GM19467 (cell line): ENCODE results near the gene LRIG2.
"Not testable (repeated sequence)": the region's sequence is repeated elsewhere in the genome, so short reads cannot be mapped to it uniquely, and the experiment has no call there.

Experiments used
- ATAC-seq: cut with Tn5 transposase; IDR thresholded peaks from one replicate; pipeline ENCODE4 v1.9.1; 2021; ENCODE audit warnings: mild to moderate bottlenecking, moderate library complexity; ENCODE audit not compliant: unreplicated experiment

LRIG2 gene

DNA sequence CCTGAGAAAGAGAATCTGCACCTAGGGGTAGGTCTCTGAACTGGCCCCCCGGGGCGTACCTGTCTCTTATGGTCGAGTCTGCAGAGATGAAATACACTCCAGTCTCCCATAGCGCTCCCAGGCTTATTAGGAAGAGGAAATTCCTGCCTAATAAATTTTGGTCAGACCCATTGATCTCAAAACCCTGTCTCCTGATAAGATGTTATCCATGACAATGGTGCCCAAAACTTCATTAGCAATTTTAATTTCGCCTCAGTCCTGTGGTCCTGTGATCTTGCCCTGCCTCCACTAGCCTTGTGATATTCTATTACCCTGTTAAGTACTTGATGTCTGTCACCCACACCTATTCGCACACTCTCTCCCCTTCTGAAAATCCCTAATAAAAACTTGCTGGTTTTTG is 85.7 kb downstream of the LRIG2 start:
- not testable (repeated sequence) for ATAC-seq

DNA sequence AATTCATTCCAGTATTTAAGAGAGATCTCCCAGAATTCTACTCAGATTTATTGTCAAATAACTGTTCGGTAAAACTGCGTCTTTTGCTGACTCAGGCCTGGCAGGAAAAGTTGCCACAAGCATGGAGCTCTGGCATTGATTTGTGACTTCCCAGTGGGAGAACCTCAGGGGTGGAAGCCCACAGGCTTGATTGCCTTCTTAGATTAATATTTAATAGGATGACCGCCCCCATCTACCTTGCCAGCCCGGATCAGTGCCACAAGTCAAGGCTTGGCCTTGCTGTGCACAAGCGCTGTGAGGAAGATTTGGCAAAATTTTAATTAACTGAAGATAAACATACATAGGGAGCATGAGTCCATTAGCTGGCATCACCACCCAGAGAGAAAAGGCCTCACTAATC is 93.5 kb downstream of the LRIG2 start:
- no peak for ATAC-seq

DNA sequence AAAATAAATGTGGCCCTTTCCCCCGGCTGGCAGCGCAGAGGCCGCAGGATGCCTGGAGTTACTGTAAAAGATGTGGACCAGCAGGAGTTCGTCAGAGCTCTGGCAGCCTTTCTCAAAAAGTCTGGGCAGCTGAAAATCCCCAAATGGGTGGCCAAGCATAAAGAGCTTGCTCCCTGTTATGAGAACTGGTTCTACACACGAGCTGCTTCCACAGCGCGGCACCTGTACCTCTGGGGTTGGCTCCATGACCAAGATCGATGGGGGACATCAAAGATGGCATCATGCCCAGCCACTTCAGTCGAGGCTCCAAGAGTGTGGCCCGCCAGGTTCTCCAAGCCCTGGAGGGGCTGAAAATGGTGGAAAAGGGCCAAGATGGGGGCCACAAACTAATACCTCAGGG is 95.9 kb downstream of the LRIG2 start:
- no peak for ATAC-seq

DNA sequence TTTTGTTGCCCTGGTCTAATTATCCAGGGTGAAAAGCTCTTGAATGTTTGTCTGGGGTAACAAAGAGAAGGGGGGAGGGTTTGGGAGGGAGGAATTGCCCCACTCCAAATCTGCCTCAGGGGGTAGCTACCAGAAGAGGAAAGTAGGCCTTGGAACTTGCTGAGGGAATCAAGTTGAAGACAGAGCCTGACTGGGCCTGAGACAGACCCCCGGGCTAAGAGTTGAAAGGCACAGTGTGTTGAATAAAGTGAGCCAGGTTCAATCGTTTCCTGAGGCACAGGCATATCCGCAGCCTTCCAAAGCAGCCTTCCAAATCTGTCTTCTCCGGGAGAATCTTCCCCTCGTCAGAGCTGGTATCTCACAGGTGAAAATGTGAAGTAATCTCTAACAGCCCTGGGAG is 96.6 kb downstream of the LRIG2 start:
- ATAC-seq, result no peak

DNA sequence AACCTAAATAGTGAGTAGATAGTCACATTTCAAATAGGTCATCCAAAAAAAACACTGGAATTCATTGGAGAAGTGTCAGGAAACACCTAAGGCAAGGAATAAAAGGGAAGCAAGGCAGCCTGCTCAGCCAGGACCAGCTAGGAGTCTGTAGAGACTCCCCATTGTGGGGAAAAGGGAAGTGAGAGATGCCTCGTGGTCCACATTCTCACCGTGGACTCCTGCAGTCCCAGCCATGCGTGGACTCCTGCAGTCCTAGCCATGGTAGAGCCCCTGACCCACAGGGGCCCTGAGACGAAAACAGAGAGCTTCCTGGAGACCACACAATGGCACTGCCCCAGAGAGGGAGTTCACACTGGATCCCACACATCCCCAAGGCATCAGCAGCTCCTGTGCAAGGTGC is 97.5 kb downstream of the LRIG2 start:
- ATAC-seq, result no peak

DNA sequence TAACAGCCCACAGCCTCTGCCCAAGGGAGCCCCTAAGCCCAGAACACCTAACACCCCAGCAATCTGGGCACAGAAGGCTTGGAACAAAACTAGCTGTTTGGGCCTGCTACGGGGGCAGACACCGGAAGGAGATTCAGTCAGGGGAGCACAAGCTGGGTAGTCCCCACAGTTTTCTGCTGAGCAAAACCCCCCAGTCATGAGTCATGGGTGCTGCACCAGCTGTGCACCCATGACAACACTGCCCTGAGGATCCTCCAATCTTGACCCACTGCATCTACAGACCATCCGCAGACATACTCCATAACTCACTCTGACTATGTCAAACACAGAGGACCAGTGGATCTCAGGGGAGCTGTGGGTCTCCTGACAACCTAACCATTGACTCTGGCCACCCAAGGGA is 105.1 kb downstream of the LRIG2 start:
- no peak for ATAC-seq

DNA sequence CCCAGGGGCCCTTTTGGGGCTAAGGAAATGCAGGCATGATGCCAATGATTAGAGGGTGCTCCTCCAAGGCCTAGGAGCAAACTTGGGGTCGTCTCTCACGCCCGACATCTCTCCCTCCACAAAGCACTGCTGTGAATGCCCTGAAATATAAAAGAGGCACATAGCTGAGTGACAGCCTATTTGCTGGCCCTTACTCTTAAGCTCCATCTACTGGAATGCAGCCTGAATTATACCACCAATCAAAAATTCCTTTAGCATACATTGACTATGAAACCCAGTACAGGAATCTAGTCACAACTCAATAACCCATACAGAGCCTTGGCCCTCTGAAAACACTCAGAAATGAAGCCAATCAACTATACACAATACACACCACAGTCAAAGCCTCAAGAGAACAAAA is 105.5 kb downstream of the LRIG2 start:
- no peak for ATAC-seq
